ENCODE measurements around the gene ATP6AP1.

Gene ATP6AP1

DNA sequence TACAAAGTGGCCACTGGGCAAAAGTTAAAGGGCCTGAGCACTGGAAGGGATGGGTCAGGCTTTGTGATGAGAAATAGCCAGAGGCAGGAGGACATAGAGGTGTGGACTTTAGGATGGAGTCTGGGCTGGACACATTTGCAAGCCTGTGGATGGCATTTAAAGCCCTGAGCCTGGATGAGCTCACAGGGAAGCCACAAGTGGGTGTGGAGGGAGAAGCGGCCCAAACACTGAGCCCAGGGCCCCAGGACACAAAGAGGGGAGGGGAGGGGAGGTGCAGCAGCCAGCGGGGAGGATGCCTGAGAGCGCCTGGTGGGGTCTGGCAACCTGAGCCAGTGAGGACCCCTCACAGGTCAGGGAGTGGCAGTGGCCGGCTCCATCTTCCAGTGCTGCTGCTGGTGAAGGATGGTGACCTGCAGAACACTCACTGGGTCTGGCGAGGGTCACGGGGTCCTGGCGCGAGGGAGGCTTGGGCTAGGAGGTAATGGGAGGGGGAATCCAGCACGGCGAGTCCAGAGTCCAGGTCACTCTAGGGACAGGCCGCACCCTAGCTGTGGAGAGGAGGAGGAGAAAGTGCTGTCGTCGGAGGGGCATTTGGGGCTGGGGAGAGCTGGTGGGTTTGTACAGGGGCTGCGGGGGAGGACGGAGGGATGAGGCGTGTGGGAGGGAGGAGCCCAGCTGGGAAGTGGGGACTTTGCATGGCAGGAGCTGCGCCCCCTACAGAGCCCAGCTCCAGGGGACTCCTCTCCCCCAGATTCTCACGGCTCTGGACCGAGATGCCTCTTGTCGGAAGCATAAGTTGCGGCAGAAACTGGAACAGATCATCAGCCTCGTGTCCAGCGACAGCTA, 43.6 kb downstream of the ATP6AP1 start:
- DNase-seq (ENCODE audit: low spot score), result no peak

DNA sequence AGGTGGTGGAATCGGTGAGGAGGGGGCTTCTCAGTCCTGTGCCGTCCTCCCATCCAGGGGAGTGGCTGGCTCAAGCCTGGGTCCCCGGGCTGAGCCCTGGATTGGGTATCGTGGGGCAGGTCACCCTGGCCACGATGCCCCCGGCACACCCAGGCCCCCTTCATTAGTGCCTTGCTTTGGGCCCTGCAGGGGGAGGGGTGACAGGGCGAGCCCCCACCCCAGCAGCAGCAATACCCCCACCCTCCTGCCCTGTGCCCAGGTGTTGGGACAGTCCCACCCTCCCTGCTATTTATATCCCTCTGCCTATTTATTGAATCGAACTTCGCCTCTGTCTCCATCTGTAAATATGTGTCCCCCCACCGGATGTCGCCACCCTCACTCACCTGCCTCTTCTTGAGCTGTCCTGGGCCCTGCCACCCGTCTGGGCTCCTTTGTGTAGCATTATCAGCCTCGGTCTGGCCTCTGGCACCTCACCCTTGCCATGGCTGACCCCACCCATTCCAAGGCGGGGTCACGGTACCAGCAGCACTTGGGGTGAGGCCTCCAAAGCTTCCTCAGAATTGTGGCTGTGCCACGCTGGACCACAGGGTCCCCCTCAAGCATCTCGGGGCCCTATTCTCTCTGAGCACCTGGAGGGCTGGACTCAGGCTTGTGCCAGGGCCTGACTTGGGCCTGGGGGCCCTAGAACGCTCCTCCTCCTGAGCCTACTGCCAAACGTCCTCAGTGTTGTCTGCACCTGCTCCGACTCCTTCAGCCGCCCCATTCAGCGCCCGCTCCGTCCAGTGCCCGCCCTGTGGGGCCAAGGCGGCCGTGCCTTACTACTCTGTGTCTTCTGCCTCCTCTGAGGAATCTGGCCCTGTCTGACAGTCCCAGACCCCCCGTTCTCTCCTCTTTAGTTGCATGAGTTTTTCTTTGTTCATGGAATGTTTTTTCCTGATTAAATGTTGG, 44.5 kb downstream of the ATP6AP1 start:
- no peak for DNase-seq (ENCODE audit: low spot score)

DNA sequence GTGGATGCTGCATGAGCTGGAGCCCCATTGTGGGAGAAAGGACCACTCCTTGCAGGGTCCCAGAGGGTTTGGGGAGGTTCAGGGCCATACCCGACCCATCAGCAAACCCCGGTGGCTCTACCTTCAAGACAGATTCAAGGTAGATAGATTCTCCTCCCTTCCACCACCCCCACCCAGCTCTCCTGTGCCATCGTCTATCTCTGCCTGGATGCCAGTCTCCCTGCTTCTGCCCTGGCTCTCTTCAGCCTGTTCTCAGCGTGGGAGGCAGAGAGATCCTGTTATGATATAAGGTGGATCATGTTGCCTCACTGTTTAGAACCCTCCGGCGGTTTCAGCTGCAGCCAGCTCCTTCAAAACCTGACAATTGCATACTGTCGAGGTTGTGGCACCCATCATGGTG, 45.2 kb downstream of the ATP6AP1 start:
- no peak for DNase-seq (ENCODE audit: low spot score)

DNA sequence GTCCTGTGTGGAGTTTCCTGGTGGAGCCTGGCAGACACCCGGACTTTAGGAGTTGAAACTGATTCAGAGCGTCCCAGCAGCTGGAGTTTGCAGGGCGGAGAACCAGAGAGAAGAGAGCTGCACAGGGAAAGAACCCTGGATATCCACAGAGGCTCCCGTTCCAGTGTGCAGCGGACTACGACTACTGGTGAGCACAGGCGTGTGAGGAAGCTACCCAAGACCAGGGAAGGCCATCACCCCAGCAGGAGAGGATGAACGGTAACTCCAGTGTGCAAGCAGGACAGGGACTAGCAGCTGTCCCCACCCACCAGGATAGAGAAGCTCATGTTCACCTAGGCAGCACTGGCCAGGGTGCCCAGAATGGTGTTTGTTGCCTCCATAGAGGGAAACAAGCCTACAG, 48.3 kb downstream of the ATP6AP1 start:
- no peak for DNase-seq (ENCODE audit: low spot score)

DNA sequence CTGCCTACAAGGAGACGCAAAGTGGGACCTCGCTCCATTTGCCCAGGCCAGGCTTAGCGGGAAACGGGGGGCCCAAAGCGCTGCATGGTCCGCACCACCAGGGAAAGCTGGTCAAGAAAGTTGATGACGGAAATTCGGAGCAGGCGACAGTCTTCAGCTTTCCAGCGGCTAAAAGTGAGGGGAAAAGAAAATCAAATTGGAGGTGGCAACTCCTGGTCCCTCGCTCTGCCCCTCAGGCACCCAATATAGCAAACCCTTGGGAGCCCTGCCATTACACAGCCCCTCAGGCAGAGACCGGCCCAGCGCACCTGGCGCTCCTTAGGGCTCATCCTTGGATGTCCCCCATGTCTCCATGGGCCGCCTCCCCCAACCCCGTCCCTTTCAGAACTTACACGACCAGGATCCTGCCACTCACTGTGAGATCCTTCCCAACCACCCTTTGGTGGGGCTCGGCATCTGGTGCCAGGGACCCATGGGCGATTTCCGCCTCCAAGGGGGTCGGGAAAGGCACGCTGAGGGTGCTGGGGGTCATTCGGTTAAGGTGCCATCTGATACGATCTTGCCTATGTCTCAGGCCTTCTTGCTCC, 49.5 kb downstream of the ATP6AP1 start:
- no peak for DNase-seq (ENCODE audit: low spot score)

DNA sequence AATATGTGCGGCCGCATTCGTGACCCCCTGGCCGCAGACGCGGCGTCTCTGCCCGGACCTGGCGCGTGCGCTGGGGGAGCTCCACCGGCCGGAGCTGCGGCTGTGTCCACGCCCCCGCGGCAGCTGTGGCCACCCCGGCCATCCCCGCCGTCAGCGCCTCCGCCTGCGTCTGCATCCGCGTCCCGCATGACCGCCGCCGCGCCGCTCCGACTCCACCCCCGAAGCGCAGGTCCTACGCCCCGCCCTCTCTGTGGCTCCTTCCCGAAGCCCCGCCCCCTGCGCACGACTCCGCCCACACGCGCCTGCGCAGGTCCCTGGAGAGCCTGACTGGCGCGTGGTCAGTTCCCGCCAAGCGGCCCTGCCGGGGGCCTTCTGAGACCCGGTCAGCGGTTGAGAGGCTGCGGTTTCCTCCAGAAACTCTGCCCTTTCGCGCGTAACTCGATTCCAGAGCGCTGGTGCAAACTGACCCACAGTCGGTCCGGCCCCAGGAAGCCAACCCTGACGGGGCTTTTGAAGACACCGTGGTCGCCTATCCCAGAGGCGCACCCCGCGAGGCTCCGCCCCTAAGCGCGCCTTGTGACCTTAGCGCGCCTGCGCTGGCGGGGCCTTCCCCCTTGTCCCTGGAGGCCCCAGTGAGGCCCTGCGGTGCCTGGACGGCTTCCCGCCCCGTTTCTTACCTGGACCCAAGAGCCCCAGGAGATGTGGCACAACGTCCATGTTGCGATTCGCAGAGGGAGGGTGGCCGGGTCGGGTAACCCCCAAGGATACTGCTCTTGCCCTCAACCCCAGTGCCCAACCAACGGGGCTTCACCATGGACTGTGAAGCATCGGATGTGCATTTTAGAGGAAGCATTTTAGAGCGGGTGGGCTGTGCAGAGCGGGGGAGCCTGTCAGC, 50.5 kb downstream of the ATP6AP1 start, which contains the start of gene LAGE3:
TSS of gene LAGE3 (minus strand) at position 554 of the 895 bp plus-strand sequence. CDS start at position 188, 366 bp downstream.
- DNase-seq (ENCODE audit: low spot score), result peak; percentile 93

DNA sequence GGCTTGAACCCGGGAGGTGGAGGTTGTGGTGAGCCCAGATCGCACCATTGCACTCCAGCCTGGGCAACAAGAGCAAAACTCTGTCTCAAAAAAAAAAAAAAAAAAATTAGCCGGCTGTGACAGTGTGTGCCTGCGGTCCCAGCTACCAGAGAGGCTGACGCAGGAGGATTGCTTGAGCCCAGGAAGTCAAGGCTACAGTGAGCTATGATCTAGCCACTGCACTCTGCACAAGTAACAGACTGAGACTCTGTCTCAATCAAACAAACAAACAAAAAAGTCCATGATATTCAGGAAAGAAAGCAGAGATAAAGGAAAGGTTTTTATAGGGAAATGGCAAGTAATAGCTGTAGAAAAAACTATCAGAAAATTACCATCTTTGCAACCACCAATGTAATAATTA, 52.7 kb downstream of the ATP6AP1 start:
- DNase-seq (ENCODE audit: low spot score), result no peak

DNA sequence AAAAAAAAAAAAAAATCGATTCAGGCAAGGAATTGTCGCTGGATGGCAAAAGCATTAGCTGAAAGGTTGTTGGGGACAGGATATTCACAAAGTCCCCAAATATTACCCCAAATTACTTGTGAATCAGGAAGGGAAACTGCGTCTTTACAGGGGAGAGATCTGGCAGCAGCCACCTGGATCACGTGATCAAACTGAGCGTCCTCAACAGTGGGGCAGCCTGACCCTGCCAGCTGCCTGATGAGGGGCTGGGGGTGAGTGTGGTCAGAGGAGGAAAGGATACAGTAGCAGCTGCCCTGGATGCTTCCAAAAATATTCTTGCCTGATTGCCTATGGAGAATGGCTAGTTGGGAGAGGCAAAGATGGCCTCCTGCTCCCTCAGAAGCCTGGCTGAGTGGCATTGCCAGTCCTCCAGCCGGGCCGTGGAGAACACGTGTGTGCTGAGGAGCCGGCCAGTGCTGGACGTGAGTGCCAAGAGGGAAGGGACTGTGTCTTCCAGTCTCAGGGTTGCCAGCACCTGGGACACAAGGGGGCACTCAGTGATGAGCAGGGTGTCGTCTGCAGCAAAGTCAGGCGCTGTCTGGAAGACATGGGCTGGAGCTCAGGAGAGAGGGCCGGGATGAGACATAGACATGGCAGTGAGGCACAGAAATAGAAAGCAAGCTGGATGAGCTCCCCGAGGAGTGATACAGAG, 53.6 kb downstream of the ATP6AP1 start:
- no peak for DNase-seq (ENCODE audit: low spot score)

DNA sequence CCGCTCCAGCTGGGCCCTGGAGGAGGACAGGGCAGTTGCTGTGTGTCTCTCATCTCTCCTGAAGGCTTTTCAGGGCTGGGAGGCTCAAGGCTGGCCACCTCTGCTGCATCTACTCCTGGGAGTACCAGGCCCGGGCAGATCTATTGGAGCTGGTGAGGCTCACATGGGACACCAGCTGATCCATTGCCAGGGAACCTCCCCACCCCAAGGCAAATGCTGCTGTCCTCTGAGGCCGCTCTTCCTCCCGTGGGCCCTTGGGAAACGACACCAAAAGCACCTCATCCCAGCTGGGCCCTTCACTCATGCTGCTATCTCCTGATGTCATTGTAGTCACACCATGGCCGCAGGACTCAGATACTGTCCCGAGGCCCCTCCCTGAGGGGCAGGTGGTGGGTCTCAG, 54.3 kb downstream of the ATP6AP1 start:
- no peak for DNase-seq (ENCODE audit: low spot score)

DNA sequence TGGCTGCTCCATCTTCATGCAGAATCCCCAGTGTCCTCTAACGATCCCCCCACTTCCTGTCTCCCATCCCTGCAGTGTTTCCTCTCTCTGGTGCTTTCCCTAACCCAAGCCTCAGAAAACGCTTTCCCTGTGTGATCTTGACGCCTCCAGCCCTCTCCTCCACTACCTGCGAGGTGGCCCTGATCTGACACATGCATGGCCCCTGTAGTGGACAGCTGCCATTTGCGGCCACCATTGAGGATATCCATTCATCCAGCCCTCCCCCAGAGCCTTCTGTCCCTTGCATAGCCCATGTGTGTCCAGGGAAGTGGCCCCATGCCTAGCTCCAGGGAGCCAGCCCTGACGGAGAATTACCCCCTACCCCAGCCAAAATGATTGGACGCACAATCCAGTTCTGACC, 54.8 kb downstream of the ATP6AP1 start:
- DNase-seq (ENCODE audit: low spot score), result no peak

DNA sequence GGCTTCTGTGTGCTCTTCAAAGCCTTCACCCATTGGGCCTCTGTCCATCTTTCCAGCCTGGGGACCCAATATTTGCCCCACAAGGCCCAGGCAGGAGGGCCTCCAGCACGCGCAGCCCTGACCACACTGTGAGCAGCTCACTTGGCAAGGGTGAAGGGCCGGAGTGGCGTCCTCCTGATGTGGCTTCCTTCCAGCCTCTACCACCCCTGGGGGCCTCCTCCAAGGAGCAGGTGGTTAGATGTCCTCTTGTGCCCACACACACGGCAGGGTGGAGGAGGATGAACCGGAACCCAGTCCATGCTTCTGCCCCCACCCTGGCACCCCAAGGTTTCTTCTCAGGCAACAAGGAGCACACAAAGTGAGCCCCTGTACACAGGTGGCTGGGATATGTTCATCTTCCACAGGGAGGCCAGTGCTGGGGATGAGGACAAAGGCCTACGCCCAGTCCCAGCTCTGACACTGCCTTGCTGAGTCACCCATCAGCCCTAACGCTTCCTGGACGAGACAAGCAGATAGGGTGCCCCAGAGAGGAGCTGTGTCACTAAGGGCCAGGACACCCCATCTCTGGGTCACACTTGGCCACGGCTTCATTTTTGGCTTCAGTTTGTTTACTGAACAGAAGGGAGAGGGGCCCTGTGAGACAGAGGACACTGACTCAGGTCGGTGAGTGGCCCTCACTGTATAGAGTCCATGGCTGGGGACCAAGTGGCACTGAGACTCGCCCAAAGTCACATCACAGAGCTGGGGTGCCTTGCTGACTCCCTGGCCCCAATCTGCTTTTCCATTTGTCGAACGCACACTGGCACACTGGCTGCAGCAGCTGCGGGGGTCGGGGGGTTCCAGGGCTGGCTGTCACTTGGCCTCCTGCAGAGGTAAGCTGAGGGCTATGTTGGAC, 56.0 kb downstream of the ATP6AP1 start:
- DNase-seq (ENCODE audit: low spot score), result peak; percentile 35

DNA sequence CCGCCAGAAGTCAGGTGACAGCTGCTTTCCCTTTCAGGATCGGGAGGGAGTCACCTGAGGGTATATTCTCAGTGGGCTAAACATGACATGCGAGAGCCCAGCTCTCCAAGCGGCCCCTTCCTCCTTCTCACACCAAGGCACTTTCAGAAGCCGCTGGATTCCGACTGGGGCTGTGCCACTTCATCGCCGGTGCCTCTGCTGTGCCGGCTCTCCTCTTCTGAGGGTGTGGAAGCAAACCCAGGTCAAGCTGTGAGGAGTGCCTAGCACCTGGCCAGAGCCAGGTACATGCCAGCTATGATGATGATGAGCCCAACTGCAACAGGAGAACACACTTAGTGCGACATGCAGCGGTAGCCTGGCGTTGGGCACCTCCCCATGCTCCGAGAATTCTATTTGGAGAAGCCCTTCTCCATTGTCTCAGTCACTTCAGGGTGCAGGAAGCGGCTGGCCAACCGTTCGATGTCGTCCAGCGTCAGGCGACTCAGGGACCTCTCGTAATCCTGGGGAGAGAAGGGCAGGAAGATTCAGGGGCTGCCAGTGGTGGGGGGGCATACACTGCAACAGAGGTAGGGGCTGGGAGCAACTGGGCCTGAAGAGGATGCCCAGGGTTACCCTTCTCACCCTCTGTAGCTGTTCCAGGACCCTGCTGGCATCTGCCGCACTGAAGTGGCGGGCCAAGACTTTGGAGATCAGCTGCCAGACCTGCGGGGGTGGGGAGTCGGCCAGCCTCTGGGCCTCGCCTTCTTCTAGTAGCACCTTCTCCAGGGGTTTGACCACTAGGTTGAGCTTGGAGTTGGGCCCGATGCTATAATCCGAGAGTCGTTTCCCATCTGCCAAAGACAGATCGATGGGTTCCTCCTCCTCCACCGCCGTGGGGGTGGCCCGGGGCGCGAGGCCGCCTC, 56.9 kb downstream of the ATP6AP1 start:
- DNase-seq (ENCODE audit: low spot score), result no peak

DNA sequence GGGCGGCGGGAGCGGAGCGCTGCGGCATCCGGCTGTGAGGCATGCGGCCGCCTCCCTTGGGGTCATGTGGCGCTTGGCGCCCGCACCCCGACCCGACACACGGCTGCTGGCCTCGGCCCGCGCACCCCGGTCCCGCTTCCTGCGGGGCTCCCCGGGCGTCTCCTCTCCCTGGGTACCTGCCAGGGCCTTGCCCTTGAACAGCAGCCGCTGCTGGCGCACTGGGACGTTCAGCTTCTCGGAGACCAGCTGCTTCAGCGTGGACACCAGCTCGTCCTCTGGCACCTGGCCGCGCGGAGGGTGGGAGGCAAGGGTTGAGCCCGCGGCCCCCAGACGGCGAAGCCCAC, 57.5 kb downstream of the ATP6AP1 start:
- DNase-seq (ENCODE audit: low spot score), result peak; percentile 54

Measured in ecto neural progenitor cell (in vitro differentiated cells).